ENCODE measurements around the gene RNPEP.
"Not testable (repeated sequence)": the region's sequence is repeated elsewhere in the genome, so short reads cannot be mapped to it uniquely, and the experiment has no call there.

RNPEP gene

GRCh38 chr1:201946224-201946908 is 36.1 kb upstream of the RNPEP start, which contains the start of gene LMOD1:
Gene LMOD1, minus strand, starts transcription at chr1:201946548. Its CDS starts 208 bp downstream, at chr1:201946340.
- H3K36me3 ChIP-seq (ENCODE audit: insufficient read depth, low read length), result no peaks in the 10 kb centered on the region
- peak within 1 kb of the TSS; percentile 50; the same call in 1 of the 2 replicates for H3K9ac ChIP-seq (ENCODE audit: low read depth, low read length)
- peaks cover 11% of the 10 kb centered on the region; the same call in 1 of the 2 replicates for H3K4me1 ChIP-seq (ENCODE audit: insufficient read depth, low read length)
- no peaks in the 10 kb centered on the region for H3K9me3 ChIP-seq (ENCODE audit: control insufficient read depth, insufficient read depth, low read length)

GRCh38 chr1:201947697-201948008 is 34.8 kb upstream of the RNPEP start:
- Histone ChIP-seq H3K36me3 (ENCODE audit: insufficient read depth, low read length) (no peaks in the 10 kb centered on the region; the same call in 1 of the 2 replicates), H3K4me1 (ENCODE audit: insufficient read depth, low read length) (peaks cover 3% of the 10 kb centered on the region; the same call in 1 of the 2 replicates), H3K9ac (ENCODE audit: low read depth, low read length) (no peak overlapping the region), H3K9me3 (ENCODE audit: control insufficient read depth, insufficient read depth, low read length) (no peaks in the 10 kb centered on the region)

- H3K9me3 ChIP-seq (ENCODE audit: control insufficient read depth, insufficient read depth, low read length), result no peaks in the 10 kb centered on the region
- no peaks in the 10 kb centered on the region; the same call in 1 of the 2 replicates for H3K36me3 ChIP-seq (ENCODE audit: insufficient read depth, low read length)
- H3K4me1 ChIP-seq (ENCODE audit: insufficient read depth, low read length), result peaks cover 3% of the 10 kb centered on the region; the same call in 1 of the 2 replicates
- no peak overlapping the region for H3K9ac ChIP-seq (ENCODE audit: low read depth, low read length)
Observed at GRCh38 chr1:201949491-201949890, 33.0 kb upstream of the RNPEP start.

- Histone ChIP-seq H3K4me1 (ENCODE audit: insufficient read depth, low read length) (no peaks in the 10 kb centered on the region), H3K9me3 (ENCODE audit: control insufficient read depth, insufficient read depth, low read length) (no peaks in the 10 kb centered on the region), H3K9ac (ENCODE audit: low read depth, low read length) (peak overlapping the region; percentile 88), H3K36me3 (ENCODE audit: insufficient read depth, low read length) (peaks cover 11% of the 10 kb centered on the region; the same call in 1 of the 2 replicates)
Observed at GRCh38 chr1:201954263-201955008, 28.0 kb upstream of the RNPEP start.

GRCh38 chr1:201955009-201955728 is 27.3 kb upstream of the RNPEP start, which contains the start of gene TIMM17A:
Gene TIMM17A, plus strand, starts transcription at chr1:201955503. Its CDS starts 24 bp downstream, at chr1:201955527.
- Histone ChIP-seq H3K36me3 (ENCODE audit: insufficient read depth, low read length) (peaks cover 11% of the 10 kb centered on the region; the same call in 1 of the 2 replicates), H3K9me3 (ENCODE audit: control insufficient read depth, insufficient read depth, low read length) (no peaks in the 10 kb centered on the region), H3K9ac (ENCODE audit: low read depth, low read length) (peak within 1 kb of the TSS; percentile 88), H3K4me1 (ENCODE audit: insufficient read depth, low read length) (no peaks in the 10 kb centered on the region)

- peaks cover 11% of the 10 kb centered on the region; the same call in 1 of the 2 replicates for H3K36me3 ChIP-seq (ENCODE audit: insufficient read depth, low read length)
- peak overlapping the region; percentile 88 for H3K9ac ChIP-seq (ENCODE audit: low read depth, low read length)
- H3K4me1 ChIP-seq (ENCODE audit: insufficient read depth, low read length), result no peaks in the 10 kb centered on the region
- H3K9me3 ChIP-seq (ENCODE audit: control insufficient read depth, insufficient read depth, low read length), result no peaks in the 10 kb centered on the region
Observed at GRCh38 chr1:201955729-201956143, 26.7 kb upstream of the RNPEP start.

- Histone ChIP-seq H3K9me3 (ENCODE audit: control insufficient read depth, insufficient read depth, low read length) (no peaks in the 10 kb centered on the region), H3K9ac (ENCODE audit: low read depth, low read length) (no peak overlapping the region), H3K4me1 (ENCODE audit: insufficient read depth, low read length) (no peaks in the 10 kb centered on the region), H3K36me3 (ENCODE audit: insufficient read depth, low read length) (peaks cover 23% of the 10 kb centered on the region; the same call in 1 of the 2 replicates)
Observed at GRCh38 chr1:201958348-201958747, 24.1 kb upstream of the RNPEP start.

- H3K9me3 ChIP-seq (ENCODE audit: control insufficient read depth, insufficient read depth, low read length); H3K9ac ChIP-seq (ENCODE audit: low read depth, low read length); H3K4me1 ChIP-seq (ENCODE audit: insufficient read depth, low read length): not testable (repeated sequence)
- peaks cover 42% of the 10 kb centered on the region for H3K36me3 ChIP-seq (ENCODE audit: insufficient read depth, low read length)
Observed at GRCh38 chr1:201962382-201962781, 20.1 kb upstream of the RNPEP start.

GRCh38 chr1:201964261-201964660 is 18.2 kb upstream of the RNPEP start:
- Histone ChIP-seq H3K9me3 (ENCODE audit: control insufficient read depth, insufficient read depth, low read length) (no peaks in the 10 kb centered on the region), H3K4me1 (ENCODE audit: insufficient read depth, low read length) (no peaks in the 10 kb centered on the region), H3K36me3 (ENCODE audit: insufficient read depth, low read length) (peaks cover 31% of the 10 kb centered on the region), H3K9ac (ENCODE audit: low read depth, low read length) (no peak overlapping the region)

- H3K4me1 ChIP-seq (ENCODE audit: insufficient read depth, low read length), result no peaks in the 10 kb centered on the region
- no peaks in the 10 kb centered on the region for H3K9me3 ChIP-seq (ENCODE audit: control insufficient read depth, insufficient read depth, low read length)
- H3K9ac ChIP-seq (ENCODE audit: low read depth, low read length), result no peak overlapping the region
- peaks cover 40% of the 10 kb centered on the region for H3K36me3 ChIP-seq (ENCODE audit: insufficient read depth, low read length)
Observed at GRCh38 chr1:201966171-201966570, 16.3 kb upstream of the RNPEP start.

- Histone ChIP-seq H3K4me1 (ENCODE audit: insufficient read depth, low read length) (no peaks in the 10 kb centered on the region), H3K9me3 (ENCODE audit: control insufficient read depth, insufficient read depth, low read length) (no peaks in the 10 kb centered on the region), H3K36me3 (ENCODE audit: insufficient read depth, low read length) (peaks cover 28% of the 10 kb centered on the region), H3K9ac (ENCODE audit: low read depth, low read length) (no peak overlapping the region)
Observed at GRCh38 chr1:201968202-201968925, 14.1 kb upstream of the RNPEP start.

GRCh38 chr1:201970334-201971159 is 11.9 kb upstream of the RNPEP start:
- no peaks in the 10 kb centered on the region for H3K4me1 ChIP-seq (ENCODE audit: insufficient read depth, low read length)
- no peak overlapping the region for H3K9ac ChIP-seq (ENCODE audit: low read depth, low read length)
- no peaks in the 10 kb centered on the region for H3K9me3 ChIP-seq (ENCODE audit: control insufficient read depth, insufficient read depth, low read length)
- peaks cover 13% of the 10 kb centered on the region for H3K36me3 ChIP-seq (ENCODE audit: insufficient read depth, low read length)

GRCh38 chr1:201982082-201982622 is 296 bp upstream of the RNPEP start:
- Histone ChIP-seq H3K9me3 (ENCODE audit: control insufficient read depth, insufficient read depth, low read length) (no peaks in the 10 kb centered on the region), H3K4me1 (ENCODE audit: insufficient read depth, low read length) (peaks cover 11% of the 10 kb centered on the region; the same call in 1 of the 2 replicates), H3K36me3 (ENCODE audit: insufficient read depth, low read length) (no peaks in the 10 kb centered on the region), H3K9ac (ENCODE audit: low read depth, low read length) (peak overlapping the region; percentile 92; the same call in 1 of the 2 replicates)

Data from ES-I3 (cell line).